SK-N-SH (cell line): Measurements from ENCODE around the gene PPP2R5B. TPM values are rescaled to one million over a fixed set of nuclear protein-coding genes. Genes with fewer than 3 reads are reported as not detected.

Experiments
- CTCF ChIA-PET: fragments of 300-600, 350-600 bp; formaldehyde crosslinking; extraction: SDS; loops from one replicate; lab custom pipeline; 2021; lab: Yijun Ruan, JAX
- POLR2A ChIA-PET: fragments of 350-600 bp; sonication (Branson Sonifier 250); formaldehyde crosslinking; extraction: SDS; loops from one replicate; lab custom pipeline; 2020; ENCODE audit warnings: antibody characterized with exemption, inconsistent platforms; lab: Yijun Ruan, JAX
- DNase-seq: peaks from one replicate; pipeline ENCODE4 v3.0.0; 2012
- H2AFZ ChIP-seq: fragments of 200-600 bp; sonication (generic); 2 replicates; pipeline ENCODE4 v1.8.1; 2016; ENCODE audit warnings: antibody characterized with exemption, mild to moderate bottlenecking, low read depth
- H3F3A ChIP-seq: fragments of 200-600 bp; sonication (generic); replicated peaks from 2 replicates; pipeline ENCODE3; 2016; ENCODE audit warnings: antibody characterized with exemption, mild to moderate bottlenecking; ENCODE audit not compliant: insufficient read depth
- H3K27ac ChIP-seq, 2 experiments: fragments of 200-500 bp in 1 of 2; fragments of 200-600 bp in 1 of 2; sonication (Bioruptor generic) in 1 of 2; sonication (generic), shearing (Covaris generic) in 1 of 2; 2 replicates each; pipeline versions ENCODE4 v1.5.1 to v1.6.1; 2014 to 2016; ENCODE audit warnings: low read depth in 2 of 2, inconsistent platforms in 1 of 2, low read length in 1 of 2, mild to moderate bottlenecking in 1 of 2, mixed read lengths in 1 of 2
- H3K27me3 ChIP-seq: fragments of 200-600 bp; sonication (generic), shearing (Covaris generic); 2 replicates; pipeline ENCODE4 v1.6.1; 2016; ENCODE audit warnings: mixed run types; ENCODE audit not compliant: insufficient read depth
- H3K36me3 ChIP-seq, 2 experiments: fragments of 200-500 bp in 1 of 2; fragments of 200-600 bp in 1 of 2; sonication (Bioruptor generic) in 1 of 2; sonication (generic) in 1 of 2; replicated peaks in 1 of 2; 2 replicates each; pipeline versions ENCODE3 to v1.5.1; 2014 to 2016; ENCODE audit warnings: low read length in 1 of 2, mild to moderate bottlenecking in 1 of 2; ENCODE audit not compliant: insufficient read depth in 2 of 2, control insufficient read depth in 1 of 2
- H3K4me1 ChIP-seq, 2 experiments: fragments of 200-500 bp in 1 of 2; fragments of 200-600 bp in 1 of 2; sonication (Bioruptor generic) in 1 of 2; sonication (generic), shearing (Covaris generic) in 1 of 2; 2 replicates each; pipeline versions ENCODE4 v1.5.1 to v1.6.1; 2014 to 2016; ENCODE audit warnings: low read depth in 1 of 2, low read length in 1 of 2, mixed run types in 1 of 2; ENCODE audit not compliant: insufficient read depth in 2 of 2, control insufficient read depth in 1 of 2
- H3K4me2 ChIP-seq: fragments of 200-600 bp; sonication (generic), shearing (Covaris generic); 2 replicates; pipeline ENCODE4 v1.6.1; 2017; ENCODE audit warnings: mixed run types
- H3K4me3 ChIP-seq, 2 experiments: fragments of 200-500 bp in 1 of 2; fragments of 200-600 bp in 1 of 2; sonication (Bioruptor generic) in 1 of 2; sonication (generic), shearing (Covaris generic) in 1 of 2; 2 replicates each; pipeline versions ENCODE4 v1.5.1 to v1.8.1; 2014 to 2016; ENCODE audit warnings: low read depth in 2 of 2, inconsistent platforms in 1 of 2, low read length in 1 of 2, mild to moderate bottlenecking in 1 of 2, mixed read lengths in 1 of 2, moderate library complexity in 1 of 2
- H3K79me2 ChIP-seq: fragments of 200-600 bp; sonication (generic); 2 replicates; pipeline ENCODE4 v1.8.1; 2017; ENCODE audit warnings: mild to moderate bottlenecking; ENCODE audit not compliant: insufficient read depth
- H3K9ac ChIP-seq: fragments of 200-600 bp; sonication (generic); 2 replicates; pipeline ENCODE4 v1.6.1; 2017; ENCODE audit warnings: mixed run types
- H3K9me2 ChIP-seq: fragments of 200-600 bp; sonication (generic); 2 replicates; pipeline ENCODE4 v1.6.1; 2017; ENCODE audit warnings: mixed run types
- H3K9me3 ChIP-seq: fragments of 200-600 bp; sonication (generic); 2 replicates; pipeline ENCODE4 v1.6.1; 2017; ENCODE audit warnings: mixed run types, mild to moderate bottlenecking, moderate library complexity
- H4K20me1 ChIP-seq: fragments of 200-600 bp; sonication (generic); 2 replicates; pipeline ENCODE4 v1.6.1; 2017; ENCODE audit warnings: mild to moderate bottlenecking, mixed run types; ENCODE audit not compliant: insufficient read depth
- CTCF ChIP-seq: fragments of 200-600 bp; sonication (generic); IDR thresholded peaks from 2 replicates; pipeline ENCODE4 v1.6.1; 2017; ENCODE audit warnings: antibody characterized with exemption, mild to moderate bottlenecking, moderate library complexity
- FOSL2 ChIP-seq: IDR thresholded peaks from 2 replicates; pipeline ENCODE4 v1.4.0; 2012; ENCODE audit warnings: low read depth, mild to moderate bottlenecking, moderate library complexity, borderline replicate concordance
- GABPA ChIP-seq: IDR thresholded peaks from 2 replicates; pipeline ENCODE4 v1.4.0; 2012; ENCODE audit warnings: low read depth, mild to moderate bottlenecking
- GATA2 ChIP-seq: sonication (generic); formaldehyde crosslinking; IDR thresholded peaks from 2 replicates; pipeline ENCODE4 v1.5.0; 2020; ENCODE audit warnings: mild to moderate bottlenecking, missing genetic modification reagents
- MAX ChIP-seq: IDR thresholded peaks from 2 replicates; pipeline ENCODE4 v1.4.0; 2012; ENCODE audit warnings: low read depth
- MXI1 ChIP-seq: IDR thresholded peaks from 2 replicates; pipeline ENCODE4 v1.6.1; 2012; ENCODE audit warnings: mild to moderate bottlenecking, low read depth, low read length, improper control_type of control experiment
- NRF1 ChIP-seq: IDR thresholded peaks from 2 replicates; pipeline ENCODE4 v1.6.1; 2012; ENCODE audit warnings: low read depth, mild to moderate bottlenecking, low read length
- PBX3 ChIP-seq: IDR thresholded peaks from 2 replicates; pipeline ENCODE4; 2012
- POLR2AphosphoS5 ChIP-seq: IDR thresholded peaks from 2 replicates; pipeline ENCODE4 v1.6.1; 2012; ENCODE audit warnings: low read depth, low read length
- RXRA ChIP-seq: IDR thresholded peaks from 2 replicates; pipeline ENCODE4 v1.4.0; 2012; ENCODE audit warnings: low read depth, mild to moderate bottlenecking, borderline replicate concordance
- SIN3A ChIP-seq: IDR thresholded peaks from 2 replicates; pipeline ENCODE4 v1.6.1; 2012; ENCODE audit warnings: low read depth, mild to moderate bottlenecking, low read length, moderate library complexity, borderline replicate concordance
- SMC3 ChIP-seq: IDR thresholded peaks from 2 replicates; pipeline ENCODE4 v1.6.1; 2012; ENCODE audit warnings: low read depth, low read length, improper control_type of control experiment
- TAF1 ChIP-seq: IDR thresholded peaks from 2 replicates; pipeline ENCODE4 v1.6.1; 2012; ENCODE audit warnings: low read depth, mild to moderate bottlenecking, low read length, moderate library complexity, borderline replicate concordance
- TCF12 ChIP-seq: IDR thresholded peaks from 2 replicates; pipeline ENCODE4 v1.4.0; 2012
- TEAD4 ChIP-seq: IDR thresholded peaks from 2 replicates; pipeline ENCODE4 v1.4.0; 2012; ENCODE audit warnings: mild to moderate bottlenecking, borderline replicate concordance; ENCODE audit not compliant: insufficient read depth
- USF1 ChIP-seq: IDR thresholded peaks from 2 replicates; pipeline ENCODE4 v1.4.0; 2012; ENCODE audit warnings: low read depth, borderline replicate concordance
- WGBS: methylation state at CpG from one replicate; pipeline ENCODE4 v1.1.6; 2017; ENCODE audit warnings: low lambda C conversion rate; 5-methylcytosine and 5-hydroxymethylcytosine counted together
- polyA plus RNA-seq, 3 experiments: library from polyadenylated mRNA; depleted of rRNA; stranded (reverse); fragments of >200 nt; gene quantifications; 2 replicates each; pipeline ENCODE4 v1.2.3, GENCODE V29; 2012

PPP2R5B gene
- polyA plus RNA-seq, 1 of the 3 experiments (the other 2 are of a cell fraction): 15.1 TPM

GRCh38 chr11:64888406-64888728, 36.1 kb upstream of the PPP2R5B start:
- TF ChIP-seq RXRA: no peak
- TF ChIP-seq SIN3A: no peak
- no peak for TF ChIP-seq USF1
- TF ChIP-seq POLR2AphosphoS5: no peak
- no peak for TF ChIP-seq MAX
- TF ChIP-seq CTCF: no peak
- TF ChIP-seq FOSL2: no peak
- TF ChIP-seq GABPA: no peak
- no peak for TF ChIP-seq SMC3
- TF ChIP-seq TAF1: no peak
- TF ChIP-seq TEAD4: no peak
- no peak for TF ChIP-seq GATA2 (CRISPR knock-in tag)
- TF ChIP-seq NRF1: no peak
- no peak for TF ChIP-seq TCF12
- TF ChIP-seq MXI1: no peak
- no peak for TF ChIP-seq PBX3
- Histone ChIP-seq H3F3A (peaks cover 5% of the 10 kb centered on the region), H3K9me3 (no peaks in the 10 kb centered on the region), H3K4me3 (no peak overlapping the region; a peak in 1 of 4 replicates), H3K9ac (no peak overlapping the region), H3K9me2 (no peaks in the 10 kb centered on the region), H3K27me3 (no peaks in the 10 kb centered on the region), H2AFZ (peak overlapping the region; percentile 100), H3K4me2 (0 out of 2 replicates have a peak overlapping the region, but pooled peaks have one; percentile 47), H3K27ac (no peak overlapping the region), H3K4me1 (peaks cover 0 to 12% of the 10 kb centered on the region in 2 experiments; a peak in 1 of 4 replicates), H4K20me1 (no peaks in the 10 kb centered on the region), H3K79me2 (no peaks in the 10 kb centered on the region), H3K36me3 (no peaks in the 10 kb centered on the region)
- WGBS: 74% methylated on average over 8 of the region's 8 CpGs
- no peak for DNase-seq
- ChIA-PET POLR2A (interaction anchor here (0.6 to 1.3 kb wide), 2 partner anchors 9 to 28 kb away, joined by 3 to 5 read pairs; partner anchors contain the start of gene EHD1), CTCF (interaction anchor here (0.5 to 26.7 kb wide), 37 partner anchors 9 to 500 kb away, joined by 3 to 530 read pairs (median 4); partner anchors contain the start of genes ARL2, CDC42BPG and EHD1)
